ENCODE measurements around the gene CFLAR.

The CFLAR gene

GRCh38 chr2:201220102-201220570, 104.2 kb downstream of the CFLAR start:
- peak; percentile 91 for DNase-seq

DNA sequence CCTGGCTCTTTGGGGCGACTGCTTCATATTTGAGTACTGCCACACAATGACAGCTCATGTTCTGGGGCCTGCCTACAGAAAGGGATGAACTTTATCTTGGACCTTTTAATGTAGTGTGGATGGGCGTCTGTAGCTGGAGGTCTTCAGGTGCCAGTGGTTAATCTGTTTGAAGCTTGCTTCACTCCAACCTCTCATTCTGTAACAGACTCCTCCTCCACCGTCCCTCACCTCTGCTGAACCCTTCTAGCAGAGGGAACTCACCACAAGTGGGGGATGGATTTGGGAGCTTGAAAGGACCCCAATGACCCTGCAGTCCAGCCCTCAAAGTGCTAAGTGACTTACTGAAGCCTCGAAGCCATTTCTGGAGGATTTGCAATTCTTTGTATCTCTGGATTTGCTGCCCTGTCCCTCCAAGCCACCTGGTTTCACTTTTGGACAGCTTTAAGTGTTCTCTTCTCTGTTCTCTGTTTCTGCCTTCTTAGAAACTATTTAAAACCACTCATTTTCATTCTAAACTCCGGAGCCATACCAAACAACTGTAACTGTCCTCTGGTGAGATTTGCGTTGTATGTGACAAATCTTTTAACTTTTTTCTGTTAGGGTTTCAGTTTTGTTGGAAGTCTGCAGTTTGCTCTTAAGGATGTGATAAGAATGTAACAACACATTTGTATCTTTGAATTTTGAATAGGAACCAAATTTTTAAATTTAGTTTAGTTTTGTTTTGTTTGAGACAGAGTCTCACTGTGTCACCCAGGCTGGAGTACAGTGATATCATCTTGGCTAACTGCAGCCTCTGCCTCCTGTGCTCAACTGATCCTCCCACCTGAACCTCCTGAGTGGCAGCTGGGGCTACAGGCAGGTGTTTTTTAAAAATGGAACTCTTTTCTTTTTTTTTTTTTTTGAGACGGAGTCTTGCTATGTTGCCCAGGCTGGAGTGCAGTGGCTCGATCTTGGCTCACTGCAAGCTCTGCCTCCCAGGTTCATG, 107.4 kb downstream of the CFLAR start:
- no peak for DNase-seq

All from hematopoietic multipotent progenitor cell treated with erythropoietin and hydrocortisone succinate and interleukin-3 and kit ligand, for 4 days (in vitro differentiated cells).